Fibroblast of skin of back (primary cell): ENCODE measurements around the gene ADAMTS2.

ENCODE experiments used
- DNase-seq: peaks from one replicate; pipeline ENCODE4 v3.0.0-alpha.2; 2013

The ADAMTS2 gene

DNA sequence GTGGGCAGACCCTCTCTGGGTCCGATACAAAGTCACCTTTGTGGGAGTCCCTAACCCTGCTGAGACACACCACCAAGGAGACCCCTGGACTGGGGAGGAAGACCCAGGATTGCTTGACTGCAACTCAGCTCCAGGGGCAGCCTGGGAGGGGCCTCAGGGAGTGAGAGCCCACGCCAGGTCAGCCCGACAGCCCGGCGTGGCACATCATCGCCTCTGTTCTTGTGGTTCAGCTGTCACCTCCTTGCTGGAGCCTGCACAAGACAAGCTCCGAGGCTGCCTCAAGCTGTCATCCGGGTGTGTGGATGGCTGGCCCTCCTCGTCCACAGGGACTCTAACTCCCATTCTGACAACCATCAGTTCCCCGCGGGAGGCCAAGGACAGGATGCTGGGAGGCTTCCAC is 151.5 kb downstream of the ADAMTS2 start:
- no peak for DNase-seq

- no peak for DNase-seq
These were observed 152.3 kb downstream of the ADAMTS2 start for GRCh38 chr5:179192891-179193470.

DNA sequence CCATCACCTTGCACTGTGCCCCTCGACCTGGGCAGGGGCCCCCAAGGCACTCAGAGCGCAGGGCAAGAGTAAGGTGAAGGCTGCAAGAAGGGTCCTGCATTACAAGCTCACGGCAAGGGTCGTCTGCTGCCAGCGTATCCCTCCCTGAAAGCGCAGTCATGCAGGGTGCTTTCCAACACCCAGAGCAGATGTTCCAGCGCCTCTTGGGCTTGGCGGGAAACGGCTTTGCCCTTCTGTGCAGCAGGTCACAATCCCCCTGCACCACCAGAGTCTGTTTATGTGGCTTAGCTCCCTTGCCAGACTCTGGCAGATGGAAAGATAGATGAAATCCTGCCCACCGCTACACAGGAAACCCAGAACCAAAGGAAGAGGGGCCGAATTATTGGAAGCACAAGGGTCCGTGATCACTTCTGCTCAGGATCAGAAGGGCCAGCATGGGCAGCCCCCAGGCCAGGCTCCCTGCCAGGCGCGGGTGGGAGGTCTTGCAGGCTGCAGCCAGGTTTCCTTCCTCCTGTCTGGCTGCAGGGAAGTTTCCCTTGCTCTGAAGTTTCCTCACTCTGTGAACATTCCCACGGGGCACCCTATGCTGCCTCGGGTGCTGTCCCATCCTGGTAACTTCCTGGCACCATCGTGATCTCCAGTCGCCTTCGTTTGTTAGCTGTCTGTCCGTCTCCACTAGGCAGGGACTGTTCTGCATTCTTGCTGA is 152.9 kb downstream of the ADAMTS2 start:
- no peak for DNase-seq

- DNase-seq, result no peak
These were observed 153.6 kb downstream of the ADAMTS2 start for GRCh38 chr5:179191506-179192184.

GRCh38 chr5:179190851-179191505 is 154.3 kb downstream of the ADAMTS2 start:
- DNase-seq, result no peak

DNA sequence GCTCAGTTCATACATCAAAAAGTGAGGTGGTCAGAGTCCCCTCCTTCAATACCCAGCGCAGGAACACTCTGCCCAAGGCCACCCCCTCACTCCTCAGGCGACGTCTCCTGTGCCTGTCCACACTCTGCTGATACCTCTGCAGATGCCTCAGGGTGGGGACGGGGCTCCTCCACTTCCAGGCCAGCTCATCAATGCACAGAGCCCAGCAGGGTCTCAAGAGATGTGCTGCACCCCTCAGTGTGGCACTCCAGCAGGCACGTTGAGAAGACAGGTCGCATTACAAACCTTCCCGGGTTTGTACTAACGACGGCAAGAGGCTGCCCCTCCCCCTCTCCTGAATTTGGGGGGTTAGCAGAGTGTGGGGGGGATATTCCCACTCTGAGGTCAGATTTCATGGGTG is 156.6 kb downstream of the ADAMTS2 start:
- no peak for DNase-seq

- no peak for DNase-seq
These were observed 157.3 kb downstream of the ADAMTS2 start for GRCh38 chr5:179187681-179188575.

- DNase-seq, result no peak
These were observed 158.0 kb downstream of the ADAMTS2 start for GRCh38 chr5:179187229-179187678.

GRCh38 chr5:179186801-179187200 is 158.5 kb downstream of the ADAMTS2 start:
- no peak for DNase-seq

GRCh38 chr5:179185941-179186411 is 159.3 kb downstream of the ADAMTS2 start:
- DNase-seq, result no peak

GRCh38 chr5:179185256-179185940 is 159.9 kb downstream of the ADAMTS2 start:
- DNase-seq, result no peak

- no peak for DNase-seq
These were observed 160.7 kb downstream of the ADAMTS2 start for GRCh38 chr5:179184521-179185050.

GRCh38 chr5:179183481-179183880 is 161.8 kb downstream of the ADAMTS2 start:
- DNase-seq, result no peak

- DNase-seq, result no peak
These were observed 162.7 kb downstream of the ADAMTS2 start for GRCh38 chr5:179182601-179183000.

DNA sequence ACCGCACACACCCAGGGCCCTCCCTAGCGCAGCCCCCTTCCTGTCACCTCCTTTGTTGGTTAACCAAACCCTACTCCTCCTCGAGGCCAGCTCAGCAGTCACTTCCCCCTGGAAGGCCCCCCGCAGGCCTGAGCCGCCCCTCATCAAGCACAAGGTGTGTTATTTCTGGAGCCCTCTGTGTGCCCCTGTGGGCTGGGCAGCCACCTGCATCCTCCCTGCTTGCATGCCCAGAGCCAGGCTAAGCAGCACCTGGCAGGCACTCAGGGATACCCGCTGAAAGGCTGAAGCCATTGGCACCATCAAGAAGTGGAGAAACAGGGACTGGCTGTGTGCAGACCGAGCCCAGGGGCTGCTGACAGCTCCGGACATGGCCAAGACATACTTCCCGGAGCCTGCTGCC is 163.3 kb downstream of the ADAMTS2 start:
- DNase-seq, result no peak

DNA sequence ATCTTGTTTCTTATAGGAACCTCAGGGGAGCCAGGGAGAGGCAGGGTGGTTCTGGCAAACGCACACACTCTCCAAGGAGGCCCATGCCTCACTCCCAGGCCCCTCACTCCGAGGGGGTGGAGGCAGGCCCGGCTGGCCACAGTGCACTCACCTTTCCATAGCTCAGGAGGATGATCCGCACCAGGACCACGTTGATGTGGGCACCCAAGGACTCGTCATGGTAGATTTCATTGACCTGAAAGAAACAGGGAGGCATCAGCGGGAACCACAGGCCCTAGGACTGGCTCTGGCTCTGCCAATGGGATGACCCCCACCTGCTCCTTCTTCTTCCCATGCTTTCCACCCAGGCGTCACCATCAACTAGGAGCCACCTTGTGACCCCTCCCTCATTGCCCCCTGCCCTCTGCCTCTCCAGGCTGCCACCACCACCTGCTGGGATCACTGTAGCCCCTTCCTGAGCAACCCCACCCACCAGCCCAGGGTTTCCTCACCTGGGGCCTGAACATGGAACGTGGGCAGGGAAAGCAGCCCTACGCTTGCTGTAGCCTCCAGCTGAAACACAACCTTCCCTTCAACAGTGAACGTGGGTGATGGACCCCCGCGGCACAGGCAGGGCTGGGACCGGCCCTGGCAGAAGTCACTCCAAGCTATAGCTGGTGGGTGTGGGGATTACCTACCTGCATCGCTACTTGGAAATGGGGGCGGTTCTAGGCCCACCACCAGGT is 164.2 kb downstream of the ADAMTS2 start:
- no peak for DNase-seq

GRCh38 chr5:179180061-179180610 is 165.1 kb downstream of the ADAMTS2 start:
- DNase-seq, result no peak

GRCh38 chr5:179177711-179178575 is 167.3 kb downstream of the ADAMTS2 start:
- DNase-seq, result no peak

DNA sequence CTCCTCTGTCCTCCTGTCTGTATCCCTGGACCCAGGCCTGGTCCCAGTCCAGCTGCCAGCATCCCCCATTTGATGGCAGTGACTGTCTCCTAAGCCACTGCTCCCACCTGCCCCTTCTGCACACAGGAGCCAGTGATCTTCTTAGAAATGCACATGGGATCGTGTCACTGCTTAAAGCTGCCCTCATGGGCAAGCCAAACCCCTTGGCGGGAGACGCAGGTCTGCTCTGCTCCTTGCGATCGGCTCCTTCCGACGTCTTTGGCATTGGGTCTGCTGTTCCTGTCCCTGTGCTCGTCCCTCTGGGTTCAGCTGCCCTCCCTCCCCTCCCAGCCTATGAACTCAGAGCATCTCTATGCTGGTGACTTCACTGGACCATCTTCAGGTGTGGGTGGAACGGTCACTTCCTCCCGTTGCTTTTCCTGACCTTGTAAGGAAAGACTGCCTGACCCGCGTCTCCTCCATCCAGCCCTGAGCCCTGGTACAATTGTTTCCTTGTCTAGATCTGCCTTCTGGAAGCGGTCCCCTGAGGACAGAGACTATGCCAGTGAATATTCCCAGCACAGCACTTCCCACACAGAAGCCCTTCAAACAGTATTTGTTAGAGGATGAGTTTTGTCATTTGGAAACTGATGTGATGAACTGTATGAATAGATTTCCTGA is 168.6 kb downstream of the ADAMTS2 start:
- no peak for DNase-seq
